ENCODE results near the gene COMMD3.

- no peak for TF ChIP-seq RFX5 (IDR thresholded peaks at IDR 0.05; ENCODE audit: low read depth, low read length)
- no peak for TF ChIP-seq ELK1 (IDR thresholded peaks at IDR 0.05; ENCODE audit: borderline replicate concordance, low read depth, low read length)
- TF ChIP-seq POLR2A (IDR thresholded peaks at IDR 0.05; ENCODE audit: low read depth, low read length), result no peak
- no peak for TF ChIP-seq CTCF (conservative IDR thresholded peaks at IDR 0.05; ENCODE audit: low read depth, low read length)
- TF ChIP-seq, protein P1, sequence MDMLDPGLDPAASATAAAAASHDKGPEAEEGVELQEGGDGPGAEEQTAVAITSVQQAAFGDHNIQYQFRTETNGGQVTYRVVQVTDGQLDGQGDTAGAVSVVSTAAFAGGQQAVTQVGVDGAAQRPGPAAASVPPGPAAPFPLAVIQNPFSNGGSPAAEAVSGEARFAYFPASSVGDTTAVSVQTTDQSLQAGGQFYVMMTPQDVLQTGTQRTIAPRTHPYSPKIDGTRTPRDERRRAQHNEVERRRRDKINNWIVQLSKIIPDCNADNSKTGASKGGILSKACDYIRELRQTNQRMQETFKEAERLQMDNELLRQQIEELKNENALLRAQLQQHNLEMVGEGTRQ (IDR thresholded peaks at IDR 0.05; ENCODE audit: low read depth, low read length), result no peak
- no peak for TF ChIP-seq CEBPB (IDR thresholded peaks at IDR 0.05; ENCODE audit: low read depth, low read length)
- TF ChIP-seq BHLHE40 (IDR thresholded peaks at IDR 0.05; ENCODE audit: low read depth, low read length), result no peak
- no peak for TF ChIP-seq RAD21 (IDR thresholded peaks at IDR 0.05; ENCODE audit: low read length)
- TF ChIP-seq RCOR1 (IDR thresholded peaks at IDR 0.05; ENCODE audit: insufficient replicate concordance, low read length), result no peak
- no peak for TF ChIP-seq MAFK (IDR thresholded peaks at IDR 0.05; ENCODE audit: low read depth, low read length)
- TF ChIP-seq CHD1 (IDR thresholded peaks at IDR 0.05; ENCODE audit: low read depth, low read length), result no peak
These were observed 50.6 kb downstream of the COMMD3 start for GRCh38 chr10:22366771-22367170.
